GM10266 (cell line): ENCODE data around the gene TRIM7.
A peak's percentile ranks its signal among the peaks of the same experiment; 100 is the strongest.

ENCODE experiments used
- DNase-seq: peaks from one replicate; pipeline ENCODE4 v3.0.0; 2012; ENCODE audit errors: extremely low spot score
- CTCF ChIP-seq: IDR thresholded peaks from 2 replicates; pipeline ENCODE4 v1.5.1; 2012; ENCODE audit warnings: mild to moderate bottlenecking, low read depth; ENCODE audit not compliant: control insufficient read depth, insufficient read depth; ENCODE audit errors: missing control alignments

Gene TRIM7

GRCh38 chr5:181195249-181195761 is 9.7 kb downstream of the TRIM7 start:
- no peak for DNase-seq
- TF ChIP-seq CTCF = no peak

GRCh38 chr5:181194489-181195248 is 10.3 kb downstream of the TRIM7 start:
- DNase-seq = no peak
- TF ChIP-seq CTCF = no peak

- no peak for TF ChIP-seq CTCF
- no peak for DNase-seq
These were observed 11.3 kb downstream of the TRIM7 start for GRCh38 chr5:181193656-181194055.

GRCh38 chr5:181192337-181193046 is 12.5 kb downstream of the TRIM7 start:
- no peak for TF ChIP-seq CTCF
- DNase-seq = no peak

- peak; percentile 97 for DNase-seq
- TF ChIP-seq CTCF = no peak
These were observed 13.3 kb downstream of the TRIM7 start for GRCh38 chr5:181191526-181192336.

GRCh38 chr5:181190711-181191525 is 14.1 kb downstream of the TRIM7 start:
- TF ChIP-seq CTCF = peak; percentile 44
- DNase-seq = peak; percentile 42
